Osteocyte (in vitro differentiated cells): ENCODE results near the gene NSMF. TPM values are rescaled to one million over a fixed set of nuclear protein-coding genes. Genes with fewer than 3 reads are reported as not detected.

ENCODE experiments used
- DNase-seq: peaks from one replicate; pipeline ENCODE4 v3.0.0; 2021; ENCODE audit warnings: mixed read lengths; ENCODE audit not compliant: unreplicated experiment; ENCODE audit errors: extremely low spot score
- H3K27ac Mint-ChIP-seq: one replicate; pipeline ENCODE4 v1.8.0; 2021; ENCODE audit warnings: mild to moderate bottlenecking, mixed read lengths; ENCODE audit not compliant: unreplicated experiment
- H3K27me3 Mint-ChIP-seq: one replicate; pipeline ENCODE4 v1.8.0; 2021; ENCODE audit warnings: mixed read lengths; ENCODE audit not compliant: unreplicated experiment
- H3K36me3 Mint-ChIP-seq: one replicate; pipeline ENCODE4 v1.8.0; 2021; ENCODE audit warnings: mixed read lengths; ENCODE audit not compliant: unreplicated experiment
- H3K4me1 Mint-ChIP-seq: one replicate; pipeline ENCODE4 v1.8.0; 2021; ENCODE audit warnings: mixed read lengths; ENCODE audit not compliant: unreplicated experiment
- H3K4me3 Mint-ChIP-seq: one replicate; pipeline ENCODE4 v1.8.0; 2021; ENCODE audit warnings: mild to moderate bottlenecking, moderate library complexity, mixed read lengths; ENCODE audit not compliant: unreplicated experiment
- H3K9me3 Mint-ChIP-seq: one replicate; pipeline ENCODE4 v1.8.0; 2021; ENCODE audit warnings: mixed read lengths; ENCODE audit not compliant: unreplicated experiment
- total RNA-seq: library from RNA; stranded (reverse); gene quantifications from 2 replicates; pipeline ENCODE4 v1.2.1, GENCODE V29; 2021
- TF ChIP-seq, protein P1 (sequence below): fragments of 200-600 bp; sonication (generic); IDR thresholded peaks from 2 replicates; pipeline ENCODE4 v1.5.0; 2021; ENCODE audit warnings: antibody characterized with exemption, mild to moderate bottlenecking, moderate library complexity

The NSMF gene
- total RNA-seq, 1 donor from 2014 or later = 103 TPM

DNA sequence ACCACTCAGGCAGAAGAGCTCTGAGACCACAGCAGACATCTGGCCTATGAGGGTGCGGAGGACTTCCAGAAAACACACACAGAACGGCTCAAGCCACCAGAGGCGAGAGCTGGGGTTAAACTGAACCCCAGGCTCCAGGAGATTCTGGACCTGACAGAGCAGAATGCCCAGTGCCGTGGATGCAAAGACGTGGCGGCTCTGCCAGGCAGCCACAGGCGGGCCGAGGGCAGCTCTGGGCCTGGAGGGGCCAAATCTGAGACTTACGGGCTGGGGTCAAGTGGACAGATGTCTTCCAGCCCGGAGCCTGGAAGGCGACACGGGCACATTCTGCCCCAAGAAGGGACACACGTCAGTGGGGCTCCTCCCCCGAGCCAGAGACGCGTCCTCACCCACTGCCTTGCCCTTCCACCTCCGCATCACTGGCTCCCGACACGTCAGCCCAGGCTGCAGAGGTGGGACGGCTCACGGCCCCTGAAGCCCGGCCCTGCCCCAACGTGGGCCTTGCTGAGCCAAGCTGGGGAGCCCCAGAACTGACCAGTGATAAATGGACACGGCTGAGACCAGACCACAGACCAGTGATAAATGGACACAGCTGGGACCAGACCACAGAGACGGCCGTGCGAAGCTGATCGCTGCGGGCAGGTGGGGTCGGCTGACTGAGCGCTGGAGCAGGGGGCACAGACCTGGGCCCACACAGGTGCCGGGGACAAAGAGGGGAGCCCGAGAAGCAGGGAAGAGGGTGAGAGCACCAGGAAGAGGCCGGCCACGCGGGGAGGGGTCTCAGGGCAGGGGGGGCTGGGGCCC lies 40.9 kb upstream of the NSMF start:
- H3K27ac Mint-ChIP-seq = no peak overlapping the region
- no peaks in the 10 kb centered on the region for H3K9me3 Mint-ChIP-seq
- TF ChIP-seq, protein P1, sequence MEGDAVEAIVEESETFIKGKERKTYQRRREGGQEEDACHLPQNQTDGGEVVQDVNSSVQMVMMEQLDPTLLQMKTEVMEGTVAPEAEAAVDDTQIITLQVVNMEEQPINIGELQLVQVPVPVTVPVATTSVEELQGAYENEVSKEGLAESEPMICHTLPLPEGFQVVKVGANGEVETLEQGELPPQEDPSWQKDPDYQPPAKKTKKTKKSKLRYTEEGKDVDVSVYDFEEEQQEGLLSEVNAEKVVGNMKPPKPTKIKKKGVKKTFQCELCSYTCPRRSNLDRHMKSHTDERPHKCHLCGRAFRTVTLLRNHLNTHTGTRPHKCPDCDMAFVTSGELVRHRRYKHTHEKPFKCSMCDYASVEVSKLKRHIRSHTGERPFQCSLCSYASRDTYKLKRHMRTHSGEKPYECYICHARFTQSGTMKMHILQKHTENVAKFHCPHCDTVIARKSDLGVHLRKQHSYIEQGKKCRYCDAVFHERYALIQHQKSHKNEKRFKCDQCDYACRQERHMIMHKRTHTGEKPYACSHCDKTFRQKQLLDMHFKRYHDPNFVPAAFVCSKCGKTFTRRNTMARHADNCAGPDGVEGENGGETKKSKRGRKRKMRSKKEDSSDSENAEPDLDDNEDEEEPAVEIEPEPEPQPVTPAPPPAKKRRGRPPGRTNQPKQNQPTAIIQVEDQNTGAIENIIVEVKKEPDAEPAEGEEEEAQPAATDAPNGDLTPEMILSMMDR = no peak
- H3K27me3 Mint-ChIP-seq = no peaks in the 10 kb centered on the region
- H3K4me3 Mint-ChIP-seq = no peak overlapping the region
- peaks cover 8% of the 10 kb centered on the region for H3K36me3 Mint-ChIP-seq
- no peak for DNase-seq
- peaks cover 9% of the 10 kb centered on the region for H3K4me1 Mint-ChIP-seq

- Mint-ChIP-seq H3K4me3 (no peak overlapping the region), H3K4me1 (peaks cover 9% of the 10 kb centered on the region), H3K27ac (no peak overlapping the region), H3K36me3 (peaks cover 8% of the 10 kb centered on the region), H3K27me3 (no peaks in the 10 kb centered on the region), H3K9me3 (no peaks in the 10 kb centered on the region)
- no peak for DNase-seq
- TF ChIP-seq, protein P1 = no peak
Observed at GRCh38 chr9:137499416-137499815, 40.3 kb upstream of the NSMF start.

DNA sequence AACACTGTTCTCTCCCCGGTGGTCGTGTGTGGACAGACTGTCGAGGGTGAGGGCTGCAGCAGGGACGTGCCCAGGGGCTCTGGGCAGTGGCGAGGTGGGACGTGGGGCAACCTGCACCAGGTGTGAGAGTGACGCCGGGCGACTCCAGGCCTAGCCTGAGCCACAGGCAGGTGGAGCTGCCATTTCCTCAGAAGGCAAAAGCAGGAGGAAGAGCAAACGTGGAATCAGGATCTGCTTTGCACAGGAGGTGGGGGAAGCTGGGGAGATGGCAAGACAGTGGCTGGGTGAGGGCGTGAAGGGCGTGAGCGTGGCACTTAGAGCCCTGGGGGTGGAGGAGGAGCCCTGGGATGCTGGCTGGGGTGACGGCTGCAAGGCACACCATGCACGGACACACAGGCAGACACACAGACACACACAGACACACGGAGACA lies 39.6 kb upstream of the NSMF start:
- H3K36me3 Mint-ChIP-seq = peaks cover 8% of the 10 kb centered on the region
- peaks cover 9% of the 10 kb centered on the region for H3K4me1 Mint-ChIP-seq
- DNase-seq = no peak
- TF ChIP-seq, protein P1 = no peak
- no peak overlapping the region for H3K27ac Mint-ChIP-seq
- no peak overlapping the region for H3K4me3 Mint-ChIP-seq
- no peaks in the 10 kb centered on the region for H3K9me3 Mint-ChIP-seq
- no peaks in the 10 kb centered on the region for H3K27me3 Mint-ChIP-seq

DNA sequence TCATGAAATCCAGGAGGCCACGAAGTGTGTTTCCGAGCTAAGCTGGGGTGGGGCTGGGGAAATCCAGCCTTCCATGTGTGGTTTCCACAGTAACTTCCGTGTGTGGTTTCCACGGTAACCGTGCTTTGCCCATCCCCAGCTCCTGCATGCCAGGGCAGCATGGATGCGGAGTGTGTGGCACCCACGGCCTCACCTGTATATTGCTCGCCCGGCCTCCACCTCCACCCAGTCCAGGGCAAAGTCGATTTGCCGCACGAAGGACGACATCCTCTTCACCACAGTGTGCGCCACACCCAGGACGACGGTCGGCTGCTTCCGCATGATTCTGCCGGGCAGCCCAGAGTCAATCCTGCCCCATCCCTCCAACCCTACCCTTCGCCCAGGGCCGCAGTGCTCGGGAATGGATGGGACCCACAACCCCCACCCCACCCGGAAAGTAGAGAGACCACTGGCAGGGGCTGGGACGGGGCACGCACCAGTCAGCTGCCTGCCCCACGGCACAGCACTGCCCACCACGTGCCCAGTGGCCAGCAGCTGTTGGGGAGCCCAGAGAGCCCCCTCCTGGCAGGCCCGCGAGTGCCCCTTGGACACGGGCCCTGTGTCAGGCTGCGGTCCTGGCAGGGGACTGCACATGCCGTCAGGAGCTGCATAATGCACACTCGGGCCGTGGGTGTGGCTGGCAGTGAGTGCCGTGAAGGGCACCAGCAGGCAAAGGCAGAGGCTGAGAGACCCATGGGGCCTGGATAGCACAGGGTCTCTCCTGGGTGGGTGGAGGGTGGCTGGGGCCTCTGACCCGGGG lies 39.0 kb upstream of the NSMF start:
- H3K27me3 Mint-ChIP-seq = no peaks in the 10 kb centered on the region
- no peak overlapping the region for H3K27ac Mint-ChIP-seq
- H3K4me1 Mint-ChIP-seq = peaks cover 9% of the 10 kb centered on the region
- no peak overlapping the region for H3K4me3 Mint-ChIP-seq
- TF ChIP-seq, protein P1 = no peak
- H3K9me3 Mint-ChIP-seq = no peaks in the 10 kb centered on the region
- DNase-seq = no peak
- H3K36me3 Mint-ChIP-seq = peaks cover 8% of the 10 kb centered on the region
